ENCODE data around the gene NMNAT3.

GRCh38 chr3:139577346-139577745 is 100.4 kb downstream of the NMNAT3 start:
- TF ChIP-seq, protein P1, sequence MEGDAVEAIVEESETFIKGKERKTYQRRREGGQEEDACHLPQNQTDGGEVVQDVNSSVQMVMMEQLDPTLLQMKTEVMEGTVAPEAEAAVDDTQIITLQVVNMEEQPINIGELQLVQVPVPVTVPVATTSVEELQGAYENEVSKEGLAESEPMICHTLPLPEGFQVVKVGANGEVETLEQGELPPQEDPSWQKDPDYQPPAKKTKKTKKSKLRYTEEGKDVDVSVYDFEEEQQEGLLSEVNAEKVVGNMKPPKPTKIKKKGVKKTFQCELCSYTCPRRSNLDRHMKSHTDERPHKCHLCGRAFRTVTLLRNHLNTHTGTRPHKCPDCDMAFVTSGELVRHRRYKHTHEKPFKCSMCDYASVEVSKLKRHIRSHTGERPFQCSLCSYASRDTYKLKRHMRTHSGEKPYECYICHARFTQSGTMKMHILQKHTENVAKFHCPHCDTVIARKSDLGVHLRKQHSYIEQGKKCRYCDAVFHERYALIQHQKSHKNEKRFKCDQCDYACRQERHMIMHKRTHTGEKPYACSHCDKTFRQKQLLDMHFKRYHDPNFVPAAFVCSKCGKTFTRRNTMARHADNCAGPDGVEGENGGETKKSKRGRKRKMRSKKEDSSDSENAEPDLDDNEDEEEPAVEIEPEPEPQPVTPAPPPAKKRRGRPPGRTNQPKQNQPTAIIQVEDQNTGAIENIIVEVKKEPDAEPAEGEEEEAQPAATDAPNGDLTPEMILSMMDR (IDR thresholded peaks at IDR 0.05): no peak
- TF ChIP-seq POLR2A (IDR thresholded peaks at IDR 0.05) (no peak), POLR2AphosphoS5 (IDR thresholded peaks at IDR 0.05) (no peak), EP300 (IDR thresholded peaks at IDR 0.05) (no peak)
